ENCODE data around the gene PLA2G4F. TPM values are rescaled to one million over a fixed set of nuclear protein-coding genes. Genes with fewer than 3 reads are reported as not detected.

Gene PLA2G4F
- polyA plus RNA-seq, 1 of the 3 experiments (the other 2 are of a cell fraction) = not detected

DNA sequence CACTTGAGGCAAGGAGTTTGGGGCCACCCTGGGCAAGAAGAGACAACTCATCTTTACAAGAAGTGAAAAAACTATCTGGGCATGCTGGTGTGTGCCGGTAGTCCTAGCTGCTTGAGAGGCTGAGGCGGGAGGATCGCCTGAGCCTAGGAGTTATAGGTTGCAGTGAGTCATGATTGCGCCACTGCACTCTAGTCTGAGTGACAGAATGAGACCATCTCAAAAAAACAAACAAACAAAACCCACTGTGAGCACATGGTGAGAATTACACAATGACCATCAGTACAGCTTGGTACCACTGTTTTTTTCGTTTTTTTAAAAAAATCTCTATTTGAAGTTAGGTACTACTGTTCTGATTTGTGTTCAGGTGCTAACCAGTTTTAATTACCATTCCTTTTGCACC, 38.1 kb upstream of the PLA2G4F start:
- peaks cover 6% of the 10 kb centered on the region for H3F3A ChIP-seq (replicated peaks; ENCODE audit: insufficient read depth)
- no peaks in the 10 kb centered on the region for H3K4me1 ChIP-seq (ENCODE audit: control insufficient read depth in 1 of 2, insufficient read depth in 2 of 2, low read depth in 1 of 2, low read length in 1 of 2)
- DNase-seq = no peak
- H3K9ac ChIP-seq = no peak overlapping the region
- ChIA-PET CTCF (interaction anchor here (1.1 kb wide), 1 partner anchor 110 kb away, joined by 3 read pairs; no protein-coding TSS in a partner anchor), POLR2A (no interaction called here)
- WGBS (ENCODE audit: low lambda C conversion rate) = 90% methylated on average over 5 of the region's 5 CpGs
- H2AFZ ChIP-seq (ENCODE audit: low read depth) = no peak overlapping the region
- TF ChIP-seq TAF1 (IDR thresholded peaks at IDR 0.05; ENCODE audit: borderline replicate concordance, low read depth, low read length) (no peak), RXRA (IDR thresholded peaks at IDR 0.05; ENCODE audit: borderline replicate concordance, low read depth) (no peak), TCF12 (IDR thresholded peaks at IDR 0.05) (no peak), EZH2phosphoT487 (IDR thresholded peaks at IDR 0.05; ENCODE audit: borderline replicate concordance, low read depth) (no peak), RFX5 (IDR thresholded peaks at IDR 0.05; ENCODE audit: low read length) (no peak), GATA2 (CRISPR knock-in tag; IDR thresholded peaks at IDR 0.05) (no peak), RCOR1 (IDR thresholded peaks at IDR 0.05; ENCODE audit: low read length) (no peak), NRF1 (IDR thresholded peaks at IDR 0.05; ENCODE audit: low read depth, low read length) (no peak), TEAD4 (IDR thresholded peaks at IDR 0.05; ENCODE audit: borderline replicate concordance, insufficient read depth) (no peak), JUND (IDR thresholded peaks at IDR 0.05) (no peak), EP300 (IDR thresholded peaks at IDR 0.05; ENCODE audit: borderline replicate concordance in 1 of 2, low read depth in 1 of 2, low read length in 1 of 2) (no peak), FOXM1 (IDR thresholded peaks at IDR 0.05; ENCODE audit: low read depth) (no peak), SIN3A (IDR thresholded peaks at IDR 0.05; ENCODE audit: borderline replicate concordance, low read depth, low read length) (no peak), RAD21 (IDR thresholded peaks at IDR 0.05; ENCODE audit: low read length) (no peak)
- TF ChIP-seq, protein P1, sequence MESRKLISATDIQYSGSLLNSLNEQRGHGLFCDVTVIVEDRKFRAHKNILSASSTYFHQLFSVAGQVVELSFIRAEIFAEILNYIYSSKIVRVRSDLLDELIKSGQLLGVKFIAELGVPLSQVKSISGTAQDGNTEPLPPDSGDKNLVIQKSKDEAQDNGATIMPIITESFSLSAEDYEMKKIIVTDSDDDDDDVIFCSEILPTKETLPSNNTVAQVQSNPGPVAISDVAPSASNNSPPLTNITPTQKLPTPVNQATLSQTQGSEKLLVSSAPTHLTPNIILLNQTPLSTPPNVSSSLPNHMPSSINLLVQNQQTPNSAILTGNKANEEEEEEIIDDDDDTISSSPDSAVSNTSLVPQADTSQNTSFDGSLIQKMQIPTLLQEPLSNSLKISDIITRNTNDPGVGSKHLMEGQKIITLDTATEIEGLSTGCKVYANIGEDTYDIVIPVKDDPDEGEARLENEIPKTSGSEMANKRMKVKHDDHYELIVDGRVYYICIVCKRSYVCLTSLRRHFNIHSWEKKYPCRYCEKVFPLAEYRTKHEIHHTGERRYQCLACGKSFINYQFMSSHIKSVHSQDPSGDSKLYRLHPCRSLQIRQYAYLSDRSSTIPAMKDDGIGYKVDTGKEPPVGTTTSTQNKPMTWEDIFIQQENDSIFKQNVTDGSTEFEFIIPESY (IDR thresholded peaks at IDR 0.05; ENCODE audit: borderline replicate concordance, low read depth) = no peak
- TF ChIP-seq, protein P2, sequence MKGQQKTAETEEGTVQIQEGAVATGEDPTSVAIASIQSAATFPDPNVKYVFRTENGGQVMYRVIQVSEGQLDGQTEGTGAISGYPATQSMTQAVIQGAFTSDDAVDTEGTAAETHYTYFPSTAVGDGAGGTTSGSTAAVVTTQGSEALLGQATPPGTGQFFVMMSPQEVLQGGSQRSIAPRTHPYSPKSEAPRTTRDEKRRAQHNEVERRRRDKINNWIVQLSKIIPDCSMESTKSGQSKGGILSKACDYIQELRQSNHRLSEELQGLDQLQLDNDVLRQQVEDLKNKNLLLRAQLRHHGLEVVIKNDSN (IDR thresholded peaks at IDR 0.05; ENCODE audit: borderline replicate concordance, low read depth) = no peak
- TF ChIP-seq, protein P3, sequence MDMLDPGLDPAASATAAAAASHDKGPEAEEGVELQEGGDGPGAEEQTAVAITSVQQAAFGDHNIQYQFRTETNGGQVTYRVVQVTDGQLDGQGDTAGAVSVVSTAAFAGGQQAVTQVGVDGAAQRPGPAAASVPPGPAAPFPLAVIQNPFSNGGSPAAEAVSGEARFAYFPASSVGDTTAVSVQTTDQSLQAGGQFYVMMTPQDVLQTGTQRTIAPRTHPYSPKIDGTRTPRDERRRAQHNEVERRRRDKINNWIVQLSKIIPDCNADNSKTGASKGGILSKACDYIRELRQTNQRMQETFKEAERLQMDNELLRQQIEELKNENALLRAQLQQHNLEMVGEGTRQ (IDR thresholded peaks at IDR 0.05; ENCODE audit: borderline replicate concordance, low read depth, low read length) = no peak
- TF ChIP-seq, protein P4, sequence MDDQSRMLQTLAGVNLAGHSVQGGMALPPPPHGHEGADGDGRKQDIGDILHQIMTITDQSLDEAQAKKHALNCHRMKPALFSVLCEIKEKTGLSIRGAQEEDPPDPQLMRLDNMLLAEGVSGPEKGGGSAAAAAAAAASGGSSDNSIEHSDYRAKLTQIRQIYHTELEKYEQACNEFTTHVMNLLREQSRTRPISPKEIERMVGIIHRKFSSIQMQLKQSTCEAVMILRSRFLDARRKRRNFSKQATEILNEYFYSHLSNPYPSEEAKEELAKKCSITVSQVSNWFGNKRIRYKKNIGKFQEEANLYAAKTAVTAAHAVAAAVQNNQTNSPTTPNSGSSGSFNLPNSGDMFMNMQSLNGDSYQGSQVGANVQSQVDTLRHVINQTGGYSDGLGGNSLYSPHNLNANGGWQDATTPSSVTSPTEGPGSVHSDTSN (IDR thresholded peaks at IDR 0.05) = no peak
- no peak overlapping the region for H3K4me3 ChIP-seq (ENCODE audit: low read depth in 2 of 2, low read length in 1 of 2)
- no peaks in the 10 kb centered on the region for H3K27me3 ChIP-seq (ENCODE audit: insufficient read depth)
- H3K27ac ChIP-seq (ENCODE audit: low read depth in 2 of 2, low read length in 1 of 2) = no peak overlapping the region
- peaks cover 46% of the 10 kb centered on the region for H3K79me2 ChIP-seq (ENCODE audit: insufficient read depth)
- no peaks in the 10 kb centered on the region for H3K9me2 ChIP-seq
- H3K9me3 ChIP-seq = no peaks in the 10 kb centered on the region
- H3K36me3 ChIP-seq (replicated peaks in 1 of 2; ENCODE audit: control insufficient read depth in 1 of 2, insufficient read depth in 2 of 2, low read length in 1 of 2) = peaks cover 31 to 43% of the 10 kb centered on the region in 2 experiments
- no peaks in the 10 kb centered on the region for H4K20me1 ChIP-seq (ENCODE audit: insufficient read depth)
- H3K4me2 ChIP-seq = no peak overlapping the region
